DMS114 treated with DMSO at 0.1 percent for 48 hours (cell line): ENCODE data around the gene CCL2.

Source experiments
- DNase-seq: peaks from one replicate; lab custom pipeline; 2025; ENCODE audit not compliant: unreplicated experiment; lab: John Stamatoyannopoulos, UW

Gene CCL2

DNA sequence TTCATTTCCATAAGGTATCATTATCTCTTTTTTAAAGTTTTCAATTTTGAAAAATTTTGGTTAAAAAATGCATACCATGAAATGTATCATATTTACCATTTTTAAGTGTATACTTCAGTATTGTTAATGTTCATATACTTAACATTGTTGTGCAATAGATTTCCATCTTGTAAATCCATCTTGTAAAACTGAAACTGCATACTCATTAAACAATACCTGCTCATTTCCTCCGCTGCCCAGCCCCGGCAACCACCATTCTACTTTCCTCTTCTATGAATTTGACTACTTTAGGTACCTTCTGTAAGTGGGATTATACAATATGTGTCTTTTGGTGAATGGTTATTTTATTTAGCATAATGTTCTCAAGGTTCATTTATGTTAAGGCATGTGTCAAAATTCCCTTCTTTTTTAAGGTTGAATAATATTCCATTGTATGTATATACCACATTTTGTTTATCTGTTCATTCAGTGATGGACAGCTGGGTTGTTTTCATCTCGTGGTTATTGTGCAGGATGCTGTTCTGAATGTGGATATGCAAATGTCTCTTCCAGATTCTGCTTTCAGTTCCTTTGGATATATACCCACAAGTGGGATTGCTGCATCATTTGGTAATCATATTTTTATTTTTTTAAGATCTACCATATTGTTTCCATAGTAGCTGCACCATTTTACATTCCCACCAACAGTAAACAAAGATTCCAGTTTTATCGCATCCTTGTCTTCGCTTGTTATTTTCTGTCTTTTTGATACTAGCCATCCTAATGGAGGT lies 6.7 kb downstream of the CCL2 start:
- DNase-seq, result no peak

DNA sequence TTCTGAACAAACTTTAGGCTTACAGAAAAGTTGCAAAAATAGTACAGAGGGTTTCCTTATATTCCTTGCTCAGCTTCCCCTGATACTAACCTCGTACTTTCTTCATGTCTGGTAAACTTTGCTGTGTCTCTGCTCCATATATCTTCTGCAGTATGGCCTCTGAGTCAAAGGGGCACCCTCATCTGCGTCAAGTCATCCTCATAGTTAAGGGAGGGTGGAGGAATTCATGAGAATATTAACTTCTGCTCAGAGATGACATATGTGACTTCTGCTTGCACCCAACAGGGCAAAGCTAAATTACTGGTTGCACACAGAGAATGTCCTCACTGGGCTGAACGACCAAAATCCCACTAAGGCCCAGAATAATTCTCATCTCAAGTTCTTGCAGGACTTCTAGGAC lies 10.6 kb downstream of the CCL2 start:
- no peak for DNase-seq

DNA sequence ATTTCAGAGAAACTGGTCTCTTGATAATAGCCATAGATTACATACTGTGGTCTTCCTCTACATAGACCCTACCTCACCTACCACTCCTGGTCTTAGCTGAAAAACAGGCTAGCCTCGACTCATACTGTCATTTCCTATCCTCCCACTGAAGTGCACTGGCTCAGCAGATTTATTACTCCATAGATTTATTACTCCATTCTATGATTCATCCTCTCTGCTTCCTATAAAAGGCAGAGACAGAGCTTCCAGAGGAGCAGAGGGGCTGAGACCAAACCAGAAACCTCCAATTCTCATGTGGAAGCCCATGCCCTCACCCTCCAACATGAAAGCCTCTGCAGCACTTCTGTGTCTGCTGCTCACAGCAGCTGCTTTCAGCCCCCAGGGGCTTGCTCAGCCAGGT lies 14.9 kb downstream of the CCL2 start, which contains the start of gene CCL7:
Gene CCL7, plus strand, starts transcription at position 253 of the 400 bp plus-strand sequence. Its CDS starts 70 bp downstream, at position 323.
- DNase-seq, result no peak

GRCh38 chr17:34275881-34276280 lies 20.8 kb downstream of the CCL2 start:
- DNase-seq, result no peak

DNA sequence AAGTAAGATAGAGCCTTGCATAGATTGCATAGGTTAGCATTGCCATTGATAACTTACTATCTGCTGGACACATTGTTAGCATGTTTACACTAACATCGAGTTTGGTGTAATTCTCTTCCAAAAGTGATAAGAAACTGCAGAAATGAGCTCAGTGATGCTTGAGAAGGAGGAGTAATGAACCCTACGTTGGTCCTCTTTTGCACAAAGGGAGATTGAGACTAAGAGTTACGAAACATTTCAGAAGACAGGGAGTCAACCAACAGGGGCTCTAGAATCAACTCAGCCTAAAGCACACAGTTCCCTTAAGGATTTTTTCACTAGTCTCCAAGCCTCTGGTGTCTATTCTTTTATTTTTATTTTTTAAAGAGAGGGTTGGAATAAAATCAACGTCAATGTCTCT lies 21.7 kb downstream of the CCL2 start:
- no peak for DNase-seq

GRCh38 chr17:34283571-34283970 lies 28.5 kb downstream of the CCL2 start:
- DNase-seq, result no peak

DNA sequence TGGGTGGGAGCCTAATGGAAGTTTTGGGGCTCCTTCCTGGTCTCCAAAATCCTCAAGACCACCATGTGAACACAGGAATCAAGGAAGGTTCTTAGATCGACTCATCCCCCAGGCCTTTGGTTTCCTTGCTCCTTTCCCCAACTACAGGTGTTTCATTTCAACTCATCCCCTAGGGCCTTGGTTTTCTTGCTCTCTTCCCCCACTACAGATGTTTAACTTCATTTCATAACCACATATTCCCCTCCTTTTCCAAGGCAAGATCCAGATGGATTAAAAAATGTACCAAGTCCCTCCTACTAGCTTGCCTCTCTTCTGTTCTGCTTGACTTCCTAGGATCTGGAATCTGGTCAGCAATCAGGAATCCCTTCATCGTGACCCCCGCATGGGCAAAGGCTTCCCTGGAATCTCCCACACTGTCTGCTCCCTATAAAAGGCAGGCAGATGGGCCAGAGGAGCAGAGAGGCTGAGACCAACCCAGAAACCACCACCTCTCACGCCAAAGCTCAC lies 30.3 kb downstream of the CCL2 start, which contains the start of gene CCL11:
Gene CCL11, plus strand, starts transcription at position 457 of the 507 bp plus-strand sequence. CDS start 67 bp downstream, outside the sequence.
- no peak for DNase-seq

DNA sequence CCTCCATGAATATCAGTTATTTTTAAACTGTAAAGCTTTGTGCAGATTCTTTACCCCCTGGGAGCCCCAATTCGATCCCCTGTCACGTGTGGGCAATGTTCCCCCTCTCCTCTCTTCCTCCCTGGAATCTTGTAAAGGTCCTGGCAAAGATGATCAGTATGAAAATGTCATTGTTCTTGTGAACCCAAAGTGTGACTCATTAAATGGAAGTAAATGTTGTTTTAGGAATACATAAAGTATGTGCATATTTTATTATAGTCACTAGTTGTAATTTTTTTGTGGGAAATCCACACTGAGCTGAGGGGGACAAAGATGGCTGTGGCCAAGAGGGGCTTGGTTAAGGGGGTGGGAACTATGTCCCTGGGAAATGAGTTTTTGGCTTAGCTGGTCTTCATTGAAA lies 32.8 kb downstream of the CCL2 start:
- DNase-seq, result no peak

DNA sequence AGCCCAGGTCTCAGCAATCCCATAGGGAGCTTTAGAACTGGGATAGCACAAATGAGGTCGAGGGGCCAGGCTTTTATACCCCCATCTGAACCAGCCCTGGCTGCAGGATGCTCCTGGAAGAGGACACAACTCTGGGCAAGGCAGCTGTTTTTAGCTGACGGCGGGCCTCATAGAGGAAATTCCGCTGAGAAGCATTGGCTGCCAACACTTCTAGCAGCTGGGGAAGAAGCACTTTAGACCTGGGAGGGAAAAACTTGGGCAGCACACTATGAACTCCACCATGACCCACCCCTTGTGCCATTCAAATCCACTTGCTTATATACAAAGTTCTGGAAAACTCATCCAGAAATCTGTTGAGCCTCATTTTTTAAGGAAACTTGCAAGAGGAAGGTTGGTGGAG lies 35.5 kb downstream of the CCL2 start:
- no peak for DNase-seq

DNA sequence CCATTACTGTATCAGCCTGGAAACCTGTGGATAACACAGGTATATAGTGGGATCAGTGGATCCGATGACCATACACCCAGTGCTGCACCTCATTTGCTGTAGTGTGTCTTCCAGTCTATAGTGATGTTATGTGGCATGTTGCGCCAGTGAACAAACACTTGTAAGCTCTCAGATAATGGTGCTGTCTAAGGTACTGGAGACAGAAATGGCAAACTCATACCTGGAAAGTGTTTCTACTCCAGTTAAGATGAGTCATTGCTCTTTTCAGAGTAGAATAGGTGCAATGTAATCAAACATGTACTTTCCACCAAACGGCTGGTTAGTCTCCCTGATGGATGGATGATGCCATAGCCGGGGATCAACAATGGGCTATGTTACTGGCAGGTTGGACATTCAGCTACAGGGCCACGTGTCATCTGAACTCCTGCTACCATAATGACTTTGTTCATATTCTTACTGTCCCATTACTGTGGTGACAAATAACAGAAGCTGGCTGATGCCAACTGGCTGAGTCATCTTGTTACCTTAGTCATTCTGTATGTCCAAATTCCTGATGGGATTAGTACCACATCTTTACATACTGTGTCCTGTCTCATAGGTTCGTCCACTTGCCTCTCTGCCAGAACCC lies 36.8 kb downstream of the CCL2 start:
- no peak for DNase-seq

- no peak for DNase-seq
Measured at GRCh38 chr17:34299027-34299426, 43.9 kb downstream of the CCL2 start.

DNA sequence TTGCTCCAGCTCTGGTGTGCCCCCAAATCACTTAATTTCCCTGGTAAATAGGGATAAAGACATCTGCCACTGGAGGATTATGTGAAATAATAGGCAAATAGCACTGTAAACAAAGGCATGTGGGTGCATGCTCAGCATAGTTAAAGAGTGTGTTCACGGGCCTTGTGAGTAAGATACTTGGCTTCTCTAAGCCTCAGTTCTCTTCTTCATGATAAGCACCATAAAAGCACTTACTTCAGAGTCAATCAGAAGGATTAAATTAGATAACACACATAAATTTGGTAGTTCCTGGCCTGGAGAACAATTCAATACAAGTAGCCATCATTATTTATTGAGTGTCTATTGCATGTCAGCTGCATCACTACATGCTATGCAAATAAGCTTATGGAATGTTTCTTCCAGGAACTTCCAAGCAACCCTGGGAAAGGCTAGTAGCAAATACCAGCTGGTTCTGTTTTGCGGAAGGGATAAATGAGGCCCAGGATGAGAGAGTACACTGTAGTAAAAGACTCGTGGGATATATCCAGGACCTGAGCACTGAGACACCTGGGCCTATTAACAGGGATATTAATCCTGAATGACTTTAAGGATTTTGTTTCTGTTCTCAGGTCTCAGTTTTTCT lies 45.0 kb downstream of the CCL2 start:
- no peak for DNase-seq

- DNase-seq, result no peak
Measured at GRCh38 chr17:34300652-34301370, 45.7 kb downstream of the CCL2 start.

GRCh38 chr17:34301986-34302385 lies 46.9 kb downstream of the CCL2 start:
- DNase-seq, result no peak

- DNase-seq, result no peak
Measured at GRCh38 chr17:34302636-34303035, 47.6 kb downstream of the CCL2 start.

GRCh38 chr17:34303606-34304005 lies 48.5 kb downstream of the CCL2 start:
- DNase-seq, result no peak

GRCh38 chr17:34305061-34305460 lies 50.0 kb downstream of the CCL2 start:
- DNase-seq, result no peak

DNA sequence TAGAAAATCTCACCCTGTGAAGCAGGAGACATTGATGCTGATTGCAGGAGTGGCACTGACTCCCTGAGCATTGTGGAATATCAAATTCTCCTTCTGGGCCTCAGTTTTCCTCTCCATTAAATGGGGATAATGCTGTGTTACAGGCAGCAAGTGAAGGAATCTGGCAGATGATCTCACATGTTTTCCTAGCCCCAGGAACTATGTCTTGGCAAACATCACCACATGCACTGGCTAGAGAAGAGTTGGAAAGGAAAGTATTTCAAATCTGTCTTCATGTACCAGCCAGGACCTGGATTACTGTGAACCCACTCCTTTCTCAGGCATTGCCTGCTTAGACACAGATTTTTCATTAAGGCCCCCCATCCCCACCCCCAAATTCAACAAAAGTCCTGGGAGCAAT lies 50.5 kb downstream of the CCL2 start:
- no peak for DNase-seq

GRCh38 chr17:34306466-34306865 lies 51.4 kb downstream of the CCL2 start:
- DNase-seq, result no peak
